MCF 10A (cell line): ENCODE data around the gene TMEM33. TPM values are rescaled to one million over a fixed set of nuclear protein-coding genes. Genes with fewer than 3 reads are reported as not detected.

Experiments
- BruUV-seq: library from RNA; stranded (reverse); fragments of 400-500 nt; replicated peaks from 2 replicates; lab custom pipeline; 2021; lab: Mats Ljungman, UMichigan
- CTCF ChIA-PET: fragments of 300-600 bp; sonication (Branson Sonifier 250); formaldehyde crosslinking; extraction: SDS; loops from one replicate; lab custom pipeline; 2021; ENCODE audit warnings: antibody characterized with exemption, inconsistent platforms; lab: Yijun Ruan, JAX
- POLR2A ChIA-PET: fragments of 300-600, 350-650 bp; sonication (Branson Sonifier 250); formaldehyde crosslinking; extraction: SDS; loops from one replicate; lab custom pipeline; 2020; ENCODE audit warnings: antibody characterized with exemption, inconsistent platforms; lab: Yijun Ruan, JAX
- DNase-seq: peaks from one replicate; pipeline ENCODE4 v3.0.0-alpha.2; 2018; ENCODE audit not compliant: unreplicated experiment
- H3K27ac Mint-ChIP-seq: one replicate; pipeline ENCODE4 v1.8.0; 2022; ENCODE audit warnings: mild to moderate bottlenecking, low read depth, mixed read lengths; ENCODE audit not compliant: unreplicated experiment
- H3K27me3 Mint-ChIP-seq: one replicate; pipeline ENCODE4 v1.8.0; 2022; ENCODE audit warnings: mixed read lengths; ENCODE audit not compliant: insufficient read depth, unreplicated experiment
- H3K36me3 Mint-ChIP-seq: one replicate; pipeline ENCODE4 v1.8.0; 2022; ENCODE audit warnings: mild to moderate bottlenecking, moderate library complexity, mixed read lengths; ENCODE audit not compliant: insufficient read depth, unreplicated experiment
- H3K4me1 Mint-ChIP-seq: one replicate; pipeline ENCODE4 v1.8.0; 2022; ENCODE audit warnings: mixed read lengths; ENCODE audit not compliant: insufficient read depth, unreplicated experiment
- H3K4me3 Mint-ChIP-seq: one replicate; pipeline ENCODE4 v1.8.0; 2022; ENCODE audit warnings: mild to moderate bottlenecking, moderate library complexity, mixed read lengths; ENCODE audit not compliant: unreplicated experiment
- H3K9me3 Mint-ChIP-seq: one replicate; pipeline ENCODE4 v1.8.0; 2022; ENCODE audit warnings: mixed read lengths; ENCODE audit not compliant: unreplicated experiment
- intact Hi-C: fragments of 100-400 bp; cut with micrococcal nuclease; formaldehyde crosslinking; loops from 2 replicates; pipeline ENCODE4 v1.14.1; 2022
- total RNA-seq: library from RNA; stranded (reverse); gene quantifications from 2 replicates; pipeline ENCODE4 v1.2.3, GENCODE V29; 2022
- TF ChIP-seq, protein P1 (sequence below): fragments of 200-600 bp; IDR thresholded peaks from one replicate; pipeline ENCODE4 v1.8.0; 2022; ENCODE audit warnings: antibody characterized with exemption, mild to moderate bottlenecking; ENCODE audit not compliant: unreplicated experiment

Gene TMEM33
- total RNA-seq, 1 experiment from 2014 or later = 117 TPM

DNA sequence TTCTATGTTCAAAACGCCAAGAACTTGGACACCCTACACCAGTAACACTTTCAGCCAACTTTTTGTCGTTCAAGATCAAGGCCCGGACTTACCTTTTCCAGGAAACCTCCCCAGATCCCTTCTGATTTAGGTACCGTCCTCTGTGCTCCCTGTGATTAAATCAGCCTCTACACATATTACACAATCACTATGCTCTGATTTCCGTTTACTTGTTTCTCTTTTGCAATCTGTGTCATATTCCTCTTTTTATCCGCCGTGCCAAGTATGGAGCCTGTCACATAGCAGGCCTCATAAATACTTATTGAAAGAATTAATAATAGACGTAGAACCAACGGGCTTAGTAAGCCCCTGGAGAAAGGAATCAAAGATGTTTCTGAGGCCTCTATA lies 722 bp upstream of the TMEM33 start:
- intact Hi-C loops = no loop called here
- TF ChIP-seq, protein P1, sequence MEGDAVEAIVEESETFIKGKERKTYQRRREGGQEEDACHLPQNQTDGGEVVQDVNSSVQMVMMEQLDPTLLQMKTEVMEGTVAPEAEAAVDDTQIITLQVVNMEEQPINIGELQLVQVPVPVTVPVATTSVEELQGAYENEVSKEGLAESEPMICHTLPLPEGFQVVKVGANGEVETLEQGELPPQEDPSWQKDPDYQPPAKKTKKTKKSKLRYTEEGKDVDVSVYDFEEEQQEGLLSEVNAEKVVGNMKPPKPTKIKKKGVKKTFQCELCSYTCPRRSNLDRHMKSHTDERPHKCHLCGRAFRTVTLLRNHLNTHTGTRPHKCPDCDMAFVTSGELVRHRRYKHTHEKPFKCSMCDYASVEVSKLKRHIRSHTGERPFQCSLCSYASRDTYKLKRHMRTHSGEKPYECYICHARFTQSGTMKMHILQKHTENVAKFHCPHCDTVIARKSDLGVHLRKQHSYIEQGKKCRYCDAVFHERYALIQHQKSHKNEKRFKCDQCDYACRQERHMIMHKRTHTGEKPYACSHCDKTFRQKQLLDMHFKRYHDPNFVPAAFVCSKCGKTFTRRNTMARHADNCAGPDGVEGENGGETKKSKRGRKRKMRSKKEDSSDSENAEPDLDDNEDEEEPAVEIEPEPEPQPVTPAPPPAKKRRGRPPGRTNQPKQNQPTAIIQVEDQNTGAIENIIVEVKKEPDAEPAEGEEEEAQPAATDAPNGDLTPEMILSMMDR = no peak
- H3K9me3 Mint-ChIP-seq = no peaks in the 10 kb centered on the region
- peaks cover 27% of the 10 kb centered on the region for H3K4me1 Mint-ChIP-seq
- peak; percentile 71 for DNase-seq
- POLR2A ChIA-PET = interaction anchor here (0.5 to 8.0 kb wide), 29 partner anchors 9 to 713 kb away, joined by 3 to 98 read pairs (median 5); partner anchors contain the start of gene SLC30A9
- H3K36me3 Mint-ChIP-seq = peaks cover 8% of the 10 kb centered on the region
- no peaks in the 10 kb centered on the region for H3K27me3 Mint-ChIP-seq
- peak overlapping the region; percentile 81 for H3K4me3 Mint-ChIP-seq
- BruUV-seq = TSS peak; percentile 67
- H3K27ac Mint-ChIP-seq = no peak overlapping the region
- CTCF ChIA-PET = interaction anchor here (0.7 to 0.8 kb wide), 2 partner anchors 10 to 388 kb away, joined by 3 read pairs; no protein-coding TSS in a partner anchor

DNA sequence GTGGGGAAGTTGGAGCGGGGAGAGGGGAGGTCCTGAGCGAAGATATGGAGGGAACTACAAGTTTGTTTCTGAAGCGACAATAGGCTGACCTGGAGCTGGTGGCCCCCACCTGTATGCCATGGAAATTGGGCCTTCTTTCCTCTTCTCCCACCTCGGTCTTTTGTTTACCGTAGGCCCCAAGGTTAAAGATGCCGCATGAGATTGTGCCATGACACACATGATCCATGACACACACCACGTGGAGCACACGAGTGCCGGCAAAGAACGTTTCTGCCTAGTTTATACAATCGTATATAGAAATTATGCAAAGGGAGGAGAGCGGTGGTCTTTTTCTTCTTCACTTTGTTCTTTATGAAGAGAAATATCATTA lies 408 bp downstream of the TMEM33 start:
- intact Hi-C loops = loop anchor here (5.0 kb wide), 1 partner anchor 57 kb away; the partner anchor contains the start of gene SLC30A9
- POLR2A ChIA-PET = interaction anchor here (0.6 to 8.0 kb wide), 27 partner anchors 9 to 360 kb away, joined by 3 to 98 read pairs (median 5); partner anchors contain the start of gene SLC30A9

DNA sequence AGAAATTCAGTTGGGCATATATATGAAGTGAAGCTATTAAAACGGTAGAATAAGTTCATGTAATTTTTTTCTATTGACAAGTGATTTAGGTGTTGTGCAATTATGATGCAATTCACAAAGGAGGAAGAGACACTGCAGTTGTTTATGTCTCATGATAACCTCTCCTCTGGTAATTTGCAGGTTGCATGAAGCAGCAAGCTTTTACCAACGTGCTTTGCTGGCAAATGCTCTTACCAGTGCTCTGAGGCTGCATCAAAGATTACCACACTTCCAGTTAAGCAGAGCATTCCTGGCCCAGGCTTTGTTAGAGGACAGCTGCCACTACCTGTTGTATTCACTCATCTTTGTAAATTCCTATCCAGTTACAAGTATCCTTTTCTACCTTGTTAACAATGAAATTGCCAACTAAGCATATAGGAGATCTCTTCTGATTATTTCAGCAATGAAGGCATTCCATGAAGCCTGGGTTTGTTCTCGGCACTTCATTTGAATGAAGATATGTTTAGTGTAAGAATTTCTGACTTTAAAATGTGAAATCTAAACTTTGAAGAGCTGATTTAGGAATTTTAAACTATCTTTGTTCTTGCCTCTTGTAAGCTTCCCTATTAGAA lies 3.9 kb downstream of the TMEM33 start:
- peak overlapping the region; percentile 79 for H3K27ac Mint-ChIP-seq
- TF ChIP-seq, protein P1 = no peak
- no peaks in the 10 kb centered on the region for H3K27me3 Mint-ChIP-seq
- intact Hi-C loops = loop anchor here (5.0 kb wide), 1 partner anchor 53 kb away; the partner anchor contains the start of gene SLC30A9
- DNase-seq = peak; percentile 90
- peak overlapping the region; percentile 81 for H3K4me3 Mint-ChIP-seq
- POLR2A ChIA-PET = interaction anchor here (0.6 to 8.0 kb wide), 12 partner anchors 10 to 447 kb away, joined by 3 to 98 read pairs (median 12); partner anchors contain the start of gene SLC30A9
- no peaks in the 10 kb centered on the region for H3K9me3 Mint-ChIP-seq
- H3K4me1 Mint-ChIP-seq = peaks cover 32% of the 10 kb centered on the region
- CTCF ChIA-PET = interaction anchor here (1.5 kb wide), 2 partner anchors 52 to 246 kb away, joined by 6 to 11 read pairs; no protein-coding TSS in a partner anchor
- peaks cover 51% of the 10 kb centered on the region for H3K36me3 Mint-ChIP-seq
- BruUV-seq = no TSS peak

More for the DNA sequence above, 408 bp downstream of the TMEM33 start:
- peaks cover 32% of the 10 kb centered on the region for H3K4me1 Mint-ChIP-seq
- BruUV-seq = no TSS peak
- peak overlapping the region; percentile 81 for H3K4me3 Mint-ChIP-seq
- CTCF ChIA-PET = interaction anchor here (1.4 kb wide), 1 partner anchor 242 kb away, joined by 6 read pairs; no protein-coding TSS in a partner anchor
- no peaks in the 10 kb centered on the region for H3K27me3 Mint-ChIP-seq
- TF ChIP-seq, protein P1 = no peak
- no peaks in the 10 kb centered on the region for H3K9me3 Mint-ChIP-seq
- peak overlapping the region; percentile 89 for H3K27ac Mint-ChIP-seq
- H3K36me3 Mint-ChIP-seq = peaks cover 19% of the 10 kb centered on the region
- peak; percentile 44 for DNase-seq

DNA sequence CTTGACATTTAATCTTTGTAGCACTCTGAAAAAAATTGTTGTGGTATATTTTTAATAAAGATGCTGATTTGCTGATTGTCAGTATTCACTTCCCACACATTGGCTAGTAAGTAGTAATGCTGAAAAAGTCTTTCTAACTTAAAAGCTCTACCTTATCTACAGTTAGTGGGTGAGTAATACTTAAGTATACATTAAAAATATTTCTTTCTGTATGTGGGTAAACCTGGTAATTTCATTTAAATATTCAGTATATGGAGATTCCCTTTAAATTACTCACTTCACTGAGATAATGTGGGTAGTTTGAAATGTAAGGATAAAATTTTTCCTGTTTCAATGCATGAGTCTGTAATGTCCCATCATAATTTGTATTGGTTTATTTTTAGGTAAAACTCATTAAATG lies 5.6 kb downstream of the TMEM33 start:
- Mint-ChIP-seq H3K9me3 (no peaks in the 10 kb centered on the region), H3K4me3 (no peak overlapping the region), H3K27me3 (no peaks in the 10 kb centered on the region), H3K27ac (no peak overlapping the region), H3K36me3 (peaks cover 67% of the 10 kb centered on the region), H3K4me1 (peaks cover 24% of the 10 kb centered on the region)
- ChIA-PET CTCF (interaction anchor here (0.6 to 0.8 kb wide), 3 partner anchors 23 to 56 kb away, joined by 3 read pairs; no protein-coding TSS in a partner anchor), POLR2A (interaction anchor here (1.1 to 8.0 kb wide), 4 partner anchors 8 to 247 kb away, joined by 3 to 69 read pairs (median 18); partner anchors contain the start of gene SLC30A9)
- DNase-seq = no peak
- intact Hi-C loops = no loop called here
- BruUV-seq = no TSS peak
- TF ChIP-seq, protein P1 = no peak
